OCI-LY3 (cell line): ENCODE data around the gene C2orf68.

Experiments used
- EZH2phosphoT487 ChIP-seq: fragments of 200-600 bp; shearing (Covaris generic); IDR thresholded peaks from 2 replicates; pipeline ENCODE4 v1.6.1; 2018; ENCODE audit warnings: antibody characterized with exemption, mixed run types, low read depth
- TF ChIP-seq, protein P1 (sequence below): fragments of 200-600, 300-600 bp; sonication (generic); IDR thresholded peaks from 2 replicates; pipeline ENCODE4 v1.5.1; 2014; ENCODE audit warnings: antibody characterized with exemption, low read length, low read depth

DNA sequence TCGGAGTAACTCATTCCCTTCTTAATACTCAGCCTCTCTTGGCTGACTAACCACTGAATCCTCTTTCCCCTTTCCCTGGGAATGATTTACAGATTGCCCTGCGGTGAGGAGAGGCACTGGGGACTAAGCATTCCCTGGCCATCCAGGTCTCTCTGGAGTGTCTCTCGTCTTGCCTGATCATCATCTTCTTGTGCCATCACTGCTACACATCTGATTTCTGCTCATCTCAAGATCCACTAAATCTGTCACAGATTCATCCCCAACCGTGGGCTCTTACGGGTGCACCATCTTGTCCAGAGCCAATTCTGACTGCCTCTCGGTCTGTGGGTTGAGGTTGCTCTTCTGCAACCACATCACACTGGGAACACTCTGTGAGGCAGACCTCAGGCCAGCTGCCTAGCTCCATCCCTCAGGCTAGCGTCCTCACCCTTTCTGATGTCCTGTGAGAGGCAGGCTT lies 44.1 kb upstream of the C2orf68 start:
- TF ChIP-seq, protein P1, sequence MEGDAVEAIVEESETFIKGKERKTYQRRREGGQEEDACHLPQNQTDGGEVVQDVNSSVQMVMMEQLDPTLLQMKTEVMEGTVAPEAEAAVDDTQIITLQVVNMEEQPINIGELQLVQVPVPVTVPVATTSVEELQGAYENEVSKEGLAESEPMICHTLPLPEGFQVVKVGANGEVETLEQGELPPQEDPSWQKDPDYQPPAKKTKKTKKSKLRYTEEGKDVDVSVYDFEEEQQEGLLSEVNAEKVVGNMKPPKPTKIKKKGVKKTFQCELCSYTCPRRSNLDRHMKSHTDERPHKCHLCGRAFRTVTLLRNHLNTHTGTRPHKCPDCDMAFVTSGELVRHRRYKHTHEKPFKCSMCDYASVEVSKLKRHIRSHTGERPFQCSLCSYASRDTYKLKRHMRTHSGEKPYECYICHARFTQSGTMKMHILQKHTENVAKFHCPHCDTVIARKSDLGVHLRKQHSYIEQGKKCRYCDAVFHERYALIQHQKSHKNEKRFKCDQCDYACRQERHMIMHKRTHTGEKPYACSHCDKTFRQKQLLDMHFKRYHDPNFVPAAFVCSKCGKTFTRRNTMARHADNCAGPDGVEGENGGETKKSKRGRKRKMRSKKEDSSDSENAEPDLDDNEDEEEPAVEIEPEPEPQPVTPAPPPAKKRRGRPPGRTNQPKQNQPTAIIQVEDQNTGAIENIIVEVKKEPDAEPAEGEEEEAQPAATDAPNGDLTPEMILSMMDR: no peak
- no peak for TF ChIP-seq EZH2phosphoT487
